GM12892 (cell line): ENCODE measurements around the gene CCDC38.

Experiments
- POLR2A ChIP-seq: IDR thresholded peaks from 2 replicates; pipeline ENCODE4 v1.6.1; 2011; ENCODE audit warnings: low read depth, low read length, control low read depth
- POLR2AphosphoS5 ChIP-seq: IDR thresholded peaks from 2 replicates; pipeline ENCODE4 v1.6.1; 2011; ENCODE audit warnings: low read depth, low read length, control low read depth
- TAF1 ChIP-seq: IDR thresholded peaks from 2 replicates; pipeline ENCODE4 v1.6.1; 2011; ENCODE audit warnings: low read depth, mild to moderate bottlenecking, control low read depth, low read length, borderline replicate concordance

DNA sequence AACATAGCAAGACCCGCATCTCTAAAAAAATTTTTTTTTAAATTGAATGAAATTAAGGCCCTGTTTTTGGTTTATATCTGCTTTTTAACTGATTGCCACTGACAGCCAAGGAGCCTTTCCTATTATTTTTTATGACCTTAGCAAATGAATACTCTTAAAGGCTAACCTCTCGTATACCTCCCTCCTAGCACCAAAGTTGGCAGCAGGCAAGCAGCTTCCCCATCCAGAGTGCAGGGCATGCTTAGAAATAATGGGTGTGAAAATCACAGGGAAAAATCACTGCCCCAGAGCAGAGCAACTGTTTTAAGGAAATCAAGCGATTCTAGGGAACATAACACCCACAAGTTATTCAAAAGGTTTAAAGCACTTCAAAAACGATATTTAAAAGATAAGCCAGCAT lies 33.1 kb upstream of the CCDC38 start:
- TF ChIP-seq POLR2AphosphoS5 (no peak), POLR2A (no peak), TAF1 (no peak)
